GM06990 (cell line): ENCODE results near the gene CEBPE.

Source experiments
- DNase-seq: peaks from one replicate; pipeline ENCODE4 v3.0.0-alpha.2; 2011; ENCODE audit not compliant: insufficient read length; ENCODE audit errors: extremely low read depth
- H3K27me3 ChIP-seq: replicated peaks from 2 replicates; pipeline ENCODE4 v1.6.0; 2011; ENCODE audit warnings: low read length; ENCODE audit not compliant: control insufficient read depth, insufficient read depth
- H3K36me3 ChIP-seq: 2 replicates; pipeline ENCODE4 v1.5.1; 2011; ENCODE audit warnings: low read length; ENCODE audit not compliant: control insufficient read depth, insufficient read depth
- H3K4me3 ChIP-seq: replicated peaks from 2 replicates; pipeline ENCODE4 v1.5.1; 2011; ENCODE audit warnings: low read depth, mild to moderate bottlenecking, control low read depth, low read length
- TF ChIP-seq, protein P1 (sequence below): IDR thresholded peaks from 2 replicates; pipeline ENCODE4 v1.5.1; 2011; ENCODE audit warnings: low read length, control low read depth, mild to moderate bottlenecking, inconsistent platforms; ENCODE audit not compliant: insufficient read depth, poor library complexity, severe bottlenecking

CEBPE gene

DNA sequence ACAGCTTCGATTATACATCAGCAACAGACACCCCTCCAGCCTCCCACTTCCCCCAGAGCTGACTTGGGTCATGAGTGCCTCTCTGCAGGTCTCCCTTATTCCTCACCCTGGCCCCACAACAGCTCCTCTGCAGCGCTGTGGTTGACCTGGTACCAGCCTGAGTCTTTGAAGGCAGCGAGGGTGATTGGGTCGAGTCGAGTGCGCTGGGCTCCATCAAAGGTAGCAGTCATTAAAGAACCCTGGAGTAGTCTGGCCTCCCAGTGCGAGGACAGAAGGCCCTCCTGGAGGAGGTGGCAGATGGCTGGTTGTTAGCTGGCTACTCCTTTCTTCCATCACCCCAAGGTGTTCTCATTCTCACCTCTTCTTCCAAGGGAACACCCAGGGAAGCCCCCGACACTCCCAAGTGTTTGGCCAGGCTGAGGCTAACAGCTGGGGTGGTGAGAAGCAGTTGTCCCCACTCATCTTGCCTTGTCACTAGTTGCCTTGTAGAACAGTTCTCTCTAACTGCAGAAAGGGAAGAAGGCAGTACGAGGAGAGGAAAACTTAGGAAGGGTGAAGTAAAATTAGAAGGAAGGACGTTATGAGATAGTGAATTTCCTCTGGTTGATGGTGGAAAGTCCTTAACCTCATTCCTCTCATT lies 16.9 kb downstream of the CEBPE start:
- Histone ChIP-seq H3K27me3 (no peaks in the 10 kb centered on the region), H3K36me3 (peaks cover 7% of the 10 kb centered on the region), H3K4me3 (no peak overlapping the region)
- TF ChIP-seq, protein P1, sequence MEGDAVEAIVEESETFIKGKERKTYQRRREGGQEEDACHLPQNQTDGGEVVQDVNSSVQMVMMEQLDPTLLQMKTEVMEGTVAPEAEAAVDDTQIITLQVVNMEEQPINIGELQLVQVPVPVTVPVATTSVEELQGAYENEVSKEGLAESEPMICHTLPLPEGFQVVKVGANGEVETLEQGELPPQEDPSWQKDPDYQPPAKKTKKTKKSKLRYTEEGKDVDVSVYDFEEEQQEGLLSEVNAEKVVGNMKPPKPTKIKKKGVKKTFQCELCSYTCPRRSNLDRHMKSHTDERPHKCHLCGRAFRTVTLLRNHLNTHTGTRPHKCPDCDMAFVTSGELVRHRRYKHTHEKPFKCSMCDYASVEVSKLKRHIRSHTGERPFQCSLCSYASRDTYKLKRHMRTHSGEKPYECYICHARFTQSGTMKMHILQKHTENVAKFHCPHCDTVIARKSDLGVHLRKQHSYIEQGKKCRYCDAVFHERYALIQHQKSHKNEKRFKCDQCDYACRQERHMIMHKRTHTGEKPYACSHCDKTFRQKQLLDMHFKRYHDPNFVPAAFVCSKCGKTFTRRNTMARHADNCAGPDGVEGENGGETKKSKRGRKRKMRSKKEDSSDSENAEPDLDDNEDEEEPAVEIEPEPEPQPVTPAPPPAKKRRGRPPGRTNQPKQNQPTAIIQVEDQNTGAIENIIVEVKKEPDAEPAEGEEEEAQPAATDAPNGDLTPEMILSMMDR, result no peak
- DNase-seq, result no peak

DNA sequence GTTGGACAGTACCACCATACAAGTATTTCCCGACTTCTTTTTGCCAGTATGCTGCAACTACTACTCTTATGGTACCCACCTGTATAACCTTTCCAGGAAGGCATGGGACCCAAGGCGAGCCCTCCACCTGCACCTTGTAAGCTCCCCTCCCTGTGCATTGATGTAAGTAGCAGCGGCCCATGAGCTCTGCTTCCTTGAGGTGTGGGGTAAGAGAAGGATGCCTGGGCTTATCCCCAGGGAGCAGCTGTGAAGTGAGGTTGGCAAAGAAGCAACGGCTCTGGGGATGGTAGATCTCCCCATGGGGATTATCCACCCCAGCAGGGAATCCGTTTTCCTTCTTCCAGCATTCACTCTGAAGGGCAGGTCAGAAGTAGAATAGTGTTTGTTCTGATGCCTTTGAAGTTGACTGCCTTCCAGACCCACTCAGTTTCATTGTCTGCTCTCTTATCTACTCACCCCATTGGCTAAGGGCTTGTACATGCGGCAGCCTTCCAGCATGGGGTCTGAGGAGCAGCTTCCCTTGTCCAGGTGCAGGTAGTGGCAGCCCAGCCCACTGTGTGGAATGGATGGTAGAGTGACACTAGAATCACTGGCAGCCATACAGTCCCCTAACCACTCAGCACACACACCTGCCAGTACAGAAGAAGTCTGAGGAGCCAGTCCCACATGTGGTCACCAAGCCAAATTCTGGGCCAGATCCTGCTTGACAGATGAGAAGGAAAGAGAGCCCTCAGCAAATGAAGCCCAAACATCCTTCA lies 17.7 kb downstream of the CEBPE start:
- DNase-seq, result no peak
- peaks cover 7% of the 10 kb centered on the region for H3K36me3 ChIP-seq
- H3K27me3 ChIP-seq, result no peaks in the 10 kb centered on the region
- H3K4me3 ChIP-seq, result no peak overlapping the region
- TF ChIP-seq, protein P1, result no peak

DNA sequence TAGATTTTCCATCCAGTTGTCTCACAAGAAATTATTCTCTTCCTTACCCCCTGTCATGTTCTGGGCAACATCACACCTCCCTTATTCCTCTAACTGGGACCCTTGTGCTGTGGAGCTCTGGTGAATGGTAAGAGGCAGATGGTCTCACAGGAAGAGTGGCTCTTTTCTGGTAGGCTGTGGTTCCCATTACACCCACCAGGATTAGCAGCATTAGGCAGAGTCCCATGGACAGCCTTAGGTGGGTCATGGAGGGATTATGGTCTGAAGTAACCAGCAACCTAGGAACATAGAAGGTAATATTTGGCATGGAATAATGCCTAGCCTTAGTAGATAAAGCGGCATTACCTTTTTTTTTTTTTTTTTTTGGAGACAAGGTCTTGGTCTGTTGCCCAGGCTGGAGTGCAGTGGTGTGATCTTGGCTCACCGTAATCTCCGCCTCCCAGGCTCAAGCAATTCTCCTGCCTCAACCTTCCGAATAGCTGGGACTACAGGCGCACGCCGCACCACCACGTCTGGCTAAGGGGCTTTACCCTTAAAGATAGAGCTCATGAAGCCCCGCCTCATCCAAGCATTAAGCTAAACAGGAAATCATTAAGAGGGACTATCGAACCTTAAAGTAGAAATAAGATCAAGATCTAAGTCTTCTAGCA lies 19.7 kb downstream of the CEBPE start:
- DNase-seq, result no peak
- H3K36me3 ChIP-seq, result peaks cover 7% of the 10 kb centered on the region
- TF ChIP-seq, protein P1, result no peak
- no peaks in the 10 kb centered on the region for H3K27me3 ChIP-seq
- H3K4me3 ChIP-seq, result no peak overlapping the region

DNA sequence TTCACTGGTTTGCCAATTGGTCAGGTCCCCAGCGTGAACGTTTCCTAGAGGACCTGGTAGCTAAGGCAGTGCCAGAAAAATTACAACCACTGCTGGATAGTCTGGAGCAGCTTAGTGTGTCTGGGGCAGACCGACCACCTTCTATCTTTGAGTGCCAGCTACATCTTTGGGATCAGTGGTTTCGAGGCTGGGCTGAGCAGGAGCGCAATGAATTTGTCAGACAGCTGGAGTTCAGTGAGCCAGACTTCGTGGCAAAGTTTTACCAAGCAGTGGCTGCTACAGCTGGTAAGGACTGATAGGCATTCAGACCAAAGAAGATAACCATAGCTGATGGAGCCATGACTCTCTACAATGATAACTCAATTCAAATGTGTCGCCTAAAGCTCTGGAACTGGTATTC lies 21.3 kb downstream of the CEBPE start:
- no peak overlapping the region for H3K4me3 ChIP-seq
- H3K36me3 ChIP-seq, result peaks cover 7% of the 10 kb centered on the region
- TF ChIP-seq, protein P1, result no peak
- H3K27me3 ChIP-seq, result no peaks in the 10 kb centered on the region
- no peak for DNase-seq

DNA sequence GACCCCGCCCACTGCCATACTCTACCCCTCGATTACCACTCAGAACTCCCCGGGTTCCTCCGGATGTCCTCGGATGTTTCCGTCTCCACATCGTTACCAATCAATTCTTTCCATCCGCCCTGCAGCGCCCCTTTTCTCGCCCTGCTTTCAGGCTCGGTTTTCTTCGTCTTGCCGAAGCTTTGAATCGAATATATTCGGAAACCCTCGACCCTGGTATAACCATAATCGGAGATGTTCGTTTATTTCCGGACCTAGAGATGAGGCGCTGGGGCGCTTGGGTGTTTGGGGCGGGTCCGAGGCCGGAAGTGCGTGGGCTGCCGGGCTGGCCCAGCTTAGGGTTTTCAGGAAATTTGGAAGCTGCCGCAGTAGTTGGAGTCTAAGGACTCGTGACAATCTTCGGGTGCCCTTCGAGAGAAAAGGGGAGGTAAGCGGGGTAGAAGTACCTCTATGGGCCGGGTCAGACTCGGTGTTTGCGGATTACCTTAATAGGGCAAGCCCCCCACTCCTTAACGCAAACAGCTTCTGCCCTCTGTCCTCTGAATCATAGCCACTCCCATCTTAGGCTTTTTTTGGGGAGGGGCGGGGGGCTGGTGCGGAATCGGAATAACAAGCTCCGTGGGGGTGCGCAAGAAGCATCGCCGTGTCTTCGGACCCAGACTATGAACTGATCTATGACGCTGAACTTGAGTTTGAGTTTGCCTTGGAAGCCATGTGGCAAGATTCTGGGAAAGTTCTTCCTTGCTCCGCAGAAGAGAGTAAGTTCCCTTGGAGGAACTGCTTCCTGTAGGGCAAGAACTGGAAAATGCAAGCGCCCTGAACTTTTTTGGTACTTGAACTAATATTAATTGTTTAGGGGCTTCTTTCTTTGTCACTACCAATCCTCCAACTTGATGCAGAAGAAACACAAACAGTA lies 23.6 kb downstream of the CEBPE start, which contains the start of gene C14orf119:
Gene C14orf119, plus strand, starts transcription at position 310 of the 913 bp plus-strand sequence. CDS start 2,154 bp downstream, outside the sequence.
- H3K36me3 ChIP-seq, result peaks cover 10% of the 10 kb centered on the region
- TF ChIP-seq, protein P1, result no peak
- H3K27me3 ChIP-seq, result no peaks in the 10 kb centered on the region
- DNase-seq, result no peak
- H3K4me3 ChIP-seq, result peak within 1 kb of the TSS; percentile 97
